Right kidney (tissue), 1 donor: ENCODE measurements around the gene FNIP1.
"Not testable (repeated sequence)": the region's sequence is repeated elsewhere in the genome, so short reads cannot be mapped to it uniquely, and the experiment has no call there.

Source experiments
- DNase-seq: peaks from one replicate; pipeline ENCODE4 v3.0.0-alpha.2; 2016

Gene FNIP1

DNA sequence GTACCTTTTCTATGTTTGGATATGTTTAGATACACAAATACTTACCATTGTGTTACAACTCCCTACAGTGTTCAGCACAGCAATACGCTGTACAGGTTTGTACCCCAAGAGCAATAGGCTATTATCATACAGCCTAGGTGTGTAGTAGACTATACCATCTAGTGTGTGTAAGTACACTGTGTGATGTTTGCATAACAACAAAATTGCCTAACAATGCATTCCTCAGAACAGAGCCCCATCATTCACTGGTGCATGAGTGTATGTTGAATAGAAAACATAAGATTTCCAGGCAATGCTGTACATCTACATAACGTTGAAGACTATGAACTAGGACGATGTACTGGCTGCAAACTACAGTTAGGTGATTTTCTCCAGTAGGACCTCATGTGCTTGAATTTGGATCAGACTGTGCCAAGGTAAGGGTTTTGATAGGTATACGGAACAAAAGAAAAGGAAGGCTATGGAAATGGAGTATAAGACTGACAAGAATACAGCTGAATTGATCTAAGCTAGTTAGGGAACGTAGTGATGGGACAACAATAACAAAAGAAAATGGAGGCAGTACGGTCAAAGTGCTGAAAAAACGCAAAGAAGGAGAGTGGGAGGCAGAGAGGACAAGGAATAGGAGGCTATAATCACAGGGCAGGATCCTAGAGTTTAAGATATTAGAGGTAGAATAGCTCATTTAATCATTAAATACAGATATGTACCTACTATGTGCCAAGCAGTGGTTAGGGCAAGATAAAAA is 46.9 kb downstream of the FNIP1 start:
- no peak for DNase-seq

DNA sequence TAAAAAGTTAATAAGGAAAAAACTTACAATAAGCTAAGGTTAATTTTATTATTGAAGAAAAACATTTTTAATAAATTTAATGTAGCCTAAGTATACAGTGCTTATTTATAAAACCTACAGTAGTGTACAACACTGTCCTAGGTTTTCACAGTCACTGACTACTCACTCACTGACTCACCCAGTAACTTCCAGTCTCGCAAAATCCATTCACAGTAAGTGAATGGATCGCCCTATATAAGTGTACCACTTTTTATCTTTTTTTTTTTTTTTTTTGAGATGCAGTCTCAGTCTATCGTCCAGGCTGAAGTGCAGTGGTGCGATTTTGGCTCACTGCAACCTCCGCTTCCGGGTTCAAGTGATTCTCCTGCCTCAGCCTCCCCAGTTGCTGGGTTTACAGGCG is 47.7 kb downstream of the FNIP1 start:
- DNase-seq = no peak

DNA sequence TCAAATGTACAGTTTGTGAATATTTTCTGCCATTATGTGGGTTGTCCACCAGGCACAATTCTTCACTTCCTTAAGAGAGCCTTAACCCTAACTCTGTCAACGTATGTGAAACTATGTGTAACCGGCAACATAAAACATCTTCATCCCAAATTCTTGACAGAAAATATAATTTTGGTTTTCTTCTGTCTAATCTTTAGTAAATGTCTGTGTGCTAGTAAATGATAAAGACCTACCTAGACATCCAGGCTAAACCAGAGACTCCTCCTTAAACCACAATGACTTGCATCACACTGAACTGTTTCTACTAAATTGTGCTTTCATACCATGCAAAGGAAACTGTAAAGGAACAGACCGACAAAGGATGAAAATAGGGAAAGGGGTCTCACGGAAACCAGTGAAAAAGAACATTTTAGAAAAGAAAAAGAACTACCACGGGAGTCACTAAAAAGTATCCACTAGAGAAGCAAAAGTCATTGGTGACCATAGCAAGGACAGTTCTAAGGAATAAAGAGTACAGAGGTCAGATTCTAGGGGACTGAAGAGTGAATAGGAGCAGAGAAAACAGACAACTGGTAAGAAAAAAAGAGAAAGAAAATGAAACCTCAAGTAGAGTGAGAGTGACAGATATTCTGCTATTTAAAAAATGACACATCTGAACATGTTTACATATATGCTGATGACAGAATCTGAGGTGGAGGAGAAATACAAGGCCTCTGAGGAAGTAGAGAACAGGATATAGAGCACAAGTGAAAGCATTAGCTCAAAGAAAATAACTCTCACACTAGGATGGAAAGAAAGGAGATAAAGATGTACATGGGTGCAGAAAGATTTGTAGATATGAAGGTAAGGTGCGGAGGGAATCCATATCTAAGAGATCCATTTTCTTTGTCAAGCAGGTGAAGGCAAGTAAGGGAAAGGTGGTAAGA is 49.4 kb downstream of the FNIP1 start:
- DNase-seq = no peak

DNA sequence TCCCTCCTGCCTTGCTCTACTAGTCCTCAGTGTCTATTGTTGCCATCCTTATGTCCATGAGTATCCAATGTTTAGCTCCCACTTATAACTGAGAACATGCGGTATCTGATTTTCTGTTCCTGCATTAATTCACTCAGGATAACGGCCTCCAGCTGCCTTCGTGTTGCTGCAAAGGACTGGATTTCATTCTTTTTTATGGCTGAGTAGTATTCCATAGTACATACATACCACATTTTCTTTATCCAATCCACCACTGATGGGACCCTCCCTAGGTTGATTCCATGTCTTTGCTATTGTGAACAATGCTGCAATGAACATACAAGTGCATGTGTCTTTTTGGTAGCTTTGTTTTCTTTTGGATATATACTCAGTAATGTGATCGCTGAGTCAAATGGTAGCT is 50.4 kb downstream of the FNIP1 start:
- DNase-seq = no peak

DNA sequence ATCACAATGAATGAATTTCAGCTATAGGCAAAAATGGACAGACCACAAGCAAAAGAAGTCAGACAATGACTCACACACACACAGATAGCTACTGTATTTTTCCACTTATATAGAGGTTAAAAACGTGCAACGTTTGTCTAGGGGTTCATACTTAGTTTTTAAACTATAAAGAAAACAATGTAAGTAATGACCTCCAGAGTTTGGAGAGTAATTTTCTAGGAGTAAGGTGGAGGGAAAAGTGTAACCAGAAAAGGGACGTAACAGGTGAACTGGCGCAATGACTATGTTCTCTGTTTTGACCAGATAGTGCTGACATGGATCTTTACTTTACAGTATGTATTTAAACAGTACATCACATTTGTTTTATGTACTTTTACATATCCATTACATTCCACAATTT is 51.1 kb downstream of the FNIP1 start:
- no peak for DNase-seq

DNA sequence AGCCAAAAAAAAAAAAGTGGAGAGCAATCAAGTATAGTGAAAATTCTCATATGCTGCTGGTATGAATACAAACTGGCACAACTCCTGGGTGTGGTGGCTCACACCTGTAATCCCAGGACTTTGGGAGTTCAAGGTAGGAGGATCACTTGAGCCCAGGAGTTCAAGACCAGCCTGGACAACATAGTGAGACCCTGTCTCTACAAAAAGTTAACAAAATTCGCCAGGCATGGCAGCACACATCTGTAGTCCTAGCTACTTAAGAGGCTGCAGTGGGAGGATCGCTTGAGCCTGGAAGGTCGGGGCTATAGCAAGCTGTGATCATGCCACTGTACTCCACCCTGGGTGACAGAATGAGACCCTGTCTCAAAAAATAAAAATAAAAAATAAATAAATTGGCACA is 51.7 kb downstream of the FNIP1 start:
- DNase-seq = no peak

DNA sequence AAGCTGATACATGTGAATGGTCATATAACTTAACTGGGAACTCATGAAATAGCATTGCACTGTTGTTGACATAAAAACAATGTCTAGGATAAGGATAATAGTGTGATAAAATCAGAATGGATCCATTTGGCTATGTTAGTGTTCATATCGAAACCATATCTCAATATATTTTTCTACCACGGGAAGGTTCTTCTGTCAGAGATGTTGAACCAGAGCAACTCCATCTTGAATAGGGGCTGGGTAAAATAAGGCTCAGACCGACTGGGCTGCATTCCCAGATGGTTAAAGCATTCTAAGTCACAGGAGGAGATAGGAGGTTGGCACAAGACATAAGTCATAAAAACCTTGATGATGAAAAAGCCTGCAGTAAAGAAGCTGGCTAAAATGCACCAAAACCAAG is 56.3 kb downstream of the FNIP1 start:
- DNase-seq = no peak

DNA sequence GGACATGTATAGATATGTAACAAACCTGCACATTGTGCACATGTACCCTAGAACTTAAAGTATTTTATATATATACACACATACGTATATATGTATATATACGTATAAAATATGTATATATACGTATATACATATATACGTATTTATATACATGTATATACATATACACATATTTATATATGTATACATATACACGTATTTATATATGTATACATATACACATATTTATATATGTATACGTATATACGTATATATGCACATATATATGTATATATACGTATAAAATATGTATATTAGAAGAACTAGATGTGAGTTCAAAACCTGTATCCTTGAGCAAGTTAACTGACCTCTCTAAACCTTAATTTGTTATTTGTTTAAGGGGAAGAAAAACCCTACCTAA is 61.4 kb downstream of the FNIP1 start:
- no peak for DNase-seq

DNA sequence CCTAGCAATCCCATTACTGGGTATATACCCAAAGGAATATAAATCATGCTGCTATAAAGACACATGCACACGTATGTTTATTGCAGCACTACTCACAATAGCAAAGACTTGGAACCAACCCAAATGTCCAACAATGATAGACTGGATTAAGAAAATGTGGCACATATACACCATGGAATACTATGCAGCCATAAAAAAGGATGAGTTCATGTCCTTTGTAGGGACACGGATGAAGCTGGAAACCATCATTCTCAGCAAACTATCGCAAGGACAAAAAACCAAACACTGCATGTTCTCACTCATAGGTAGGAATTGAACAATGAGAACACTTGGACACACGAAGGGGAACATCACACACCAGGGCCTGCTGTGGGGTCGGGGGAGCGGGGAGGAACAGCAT is 61.9 kb downstream of the FNIP1 start:
- not testable (repeated sequence) for DNase-seq

DNA sequence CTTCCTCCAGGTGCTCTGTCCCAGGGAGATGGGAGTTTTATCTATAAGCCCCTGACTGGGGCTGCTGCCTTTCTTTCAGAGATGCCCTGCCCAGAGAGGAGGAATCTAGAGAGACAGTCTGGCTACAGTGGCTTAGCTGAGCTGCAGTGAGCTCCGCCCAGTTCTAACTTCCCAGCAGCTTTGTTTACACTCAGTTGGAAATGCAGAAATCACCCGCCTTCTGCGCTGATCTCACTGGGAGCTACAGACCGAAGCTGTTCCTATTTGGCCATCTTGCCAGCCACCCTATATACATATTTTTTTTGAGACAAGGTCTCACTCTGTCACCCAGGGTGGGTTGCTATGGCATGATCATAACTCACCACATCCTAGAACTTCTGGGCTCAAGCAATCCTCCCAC is 67.5 kb downstream of the FNIP1 start:
- DNase-seq = not testable (repeated sequence)

DNA sequence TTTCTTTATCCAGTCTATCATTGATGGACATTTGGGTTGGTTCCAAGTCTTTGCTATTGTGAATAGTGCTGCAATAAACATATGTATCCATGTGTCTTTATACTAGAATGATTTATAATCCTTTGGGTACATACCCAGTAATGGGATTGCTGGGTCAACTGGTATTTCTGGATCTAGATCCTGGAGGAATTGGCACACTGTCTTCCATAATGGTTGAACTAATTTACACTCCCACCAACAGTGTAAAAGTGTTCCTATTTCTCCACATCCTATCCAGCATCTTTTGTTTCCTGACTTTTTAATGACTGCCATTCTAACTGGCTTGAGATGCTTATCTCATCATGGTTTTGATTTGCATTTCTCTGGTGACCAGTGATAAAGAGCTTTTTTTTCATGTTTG is 72.7 kb downstream of the FNIP1 start:
- not testable (repeated sequence) for DNase-seq

DNA sequence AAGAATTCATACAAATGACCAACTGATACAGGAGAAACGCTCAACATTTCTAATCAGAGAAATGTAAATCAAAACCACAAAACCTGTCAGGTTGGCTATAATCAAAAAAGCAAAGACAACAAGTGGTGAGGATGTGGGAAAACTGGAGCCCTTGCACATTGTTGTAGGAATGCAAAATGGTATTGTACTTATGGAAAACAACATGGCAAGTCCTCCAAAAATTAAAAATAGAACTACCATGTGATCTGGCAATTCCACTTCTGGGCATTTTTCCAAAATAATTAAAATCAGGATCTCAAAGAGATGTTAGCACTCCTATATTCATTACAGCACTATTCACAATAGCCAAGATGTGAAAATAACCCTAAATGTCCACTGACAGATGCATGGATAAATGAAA is 76.1 kb downstream of the FNIP1 start:
- no peak for DNase-seq

DNA sequence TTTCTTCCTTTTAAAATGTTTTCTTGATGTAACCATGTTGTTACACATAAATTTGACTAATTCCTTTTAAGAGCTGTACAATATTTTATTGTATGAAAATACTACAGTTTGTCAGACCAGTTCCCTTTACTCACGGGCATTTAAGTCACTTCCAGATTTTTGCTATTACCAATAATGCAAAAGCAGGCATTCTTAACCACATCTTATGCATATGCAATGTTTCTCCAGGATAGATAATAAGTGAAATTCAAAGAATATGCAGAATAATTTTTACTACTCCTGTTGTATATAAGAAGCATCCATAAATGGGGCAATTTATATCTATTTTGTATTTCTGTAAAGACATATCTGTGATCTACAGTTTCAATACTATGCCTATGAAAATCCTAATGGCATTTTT is 77.3 kb downstream of the FNIP1 start:
- no peak for DNase-seq

DNA sequence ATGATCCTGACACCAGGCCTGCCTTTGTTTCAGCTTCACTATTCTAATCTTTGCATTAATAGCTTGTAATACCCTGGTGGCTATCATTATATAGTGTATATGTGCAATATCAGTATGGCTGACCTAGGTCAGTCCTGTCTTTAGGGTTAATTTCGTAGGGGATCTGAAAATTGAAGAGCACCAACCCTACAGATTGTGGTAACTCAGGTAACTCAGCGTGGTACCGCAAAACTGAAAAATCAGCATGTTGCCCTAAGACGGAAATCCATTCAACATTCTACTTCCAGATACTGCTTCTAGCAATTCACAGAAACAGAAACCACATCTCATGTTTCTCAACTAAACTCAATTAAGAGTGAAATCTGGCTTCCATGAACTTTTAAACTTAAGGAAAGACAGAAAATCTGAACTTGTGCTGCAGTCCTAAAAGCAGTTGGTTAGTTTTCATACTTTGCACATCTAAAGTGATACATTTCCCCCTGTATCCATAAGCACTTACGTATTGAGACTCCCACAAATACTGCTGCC is 78.3 kb downstream of the FNIP1 start:
- DNase-seq = no peak

DNA sequence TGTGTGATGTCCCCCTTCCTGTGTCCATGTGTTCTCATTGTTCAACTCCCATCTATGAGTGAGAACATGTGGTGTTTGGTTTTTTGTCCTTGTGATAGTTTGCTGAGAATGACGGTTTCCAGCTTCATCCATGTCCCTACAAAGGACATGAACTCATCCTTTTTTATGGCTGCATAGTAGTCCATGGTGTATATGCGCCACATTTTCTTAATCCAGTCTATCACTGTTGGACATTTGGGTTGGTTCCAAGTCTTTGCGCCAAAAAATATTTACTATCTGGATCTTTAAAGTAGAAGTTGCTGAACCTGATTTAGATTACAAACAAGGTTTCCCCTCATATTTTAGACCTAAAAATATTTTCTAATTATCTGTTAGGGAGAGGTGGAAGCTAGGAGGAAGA is 79.7 kb downstream of the FNIP1 start:
- DNase-seq = not testable (repeated sequence)

DNA sequence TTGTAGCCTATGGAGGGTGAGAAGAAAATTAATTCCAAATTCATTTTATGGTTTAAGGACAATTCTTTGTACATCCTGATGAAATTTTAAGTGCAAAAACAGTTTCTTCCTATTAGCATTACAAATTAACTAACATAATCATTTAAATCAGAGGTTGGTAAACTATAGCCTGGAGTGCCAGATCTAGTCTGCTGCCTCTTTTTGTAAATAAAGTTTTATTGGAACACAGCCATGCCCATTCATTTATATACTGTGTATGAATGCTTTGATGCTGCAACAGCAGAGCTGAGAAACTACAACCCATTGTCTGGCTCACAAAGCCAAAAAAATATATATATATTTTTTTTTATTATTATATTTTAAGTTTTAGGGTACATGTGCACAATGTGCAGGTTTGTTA is 80.2 kb downstream of the FNIP1 start:
- DNase-seq = no peak

DNA sequence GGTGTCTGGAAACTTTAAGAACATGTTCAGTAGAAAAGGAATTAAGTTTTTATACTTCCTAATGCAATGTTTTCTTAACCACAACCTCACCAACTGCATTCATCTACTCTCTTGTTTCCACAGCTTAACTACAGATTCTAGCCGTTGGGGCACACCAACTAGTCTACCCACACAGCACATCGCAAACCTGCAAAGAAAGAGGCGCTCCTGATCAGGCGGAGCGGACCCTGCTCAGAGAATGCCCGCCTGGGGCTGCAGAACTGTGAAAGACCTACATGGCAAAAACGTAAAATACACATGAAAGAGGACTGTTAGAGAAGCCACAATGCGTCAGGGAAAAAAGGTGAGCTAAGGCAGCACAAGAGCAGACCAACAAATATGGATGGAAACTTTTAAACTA is 86.4 kb downstream of the FNIP1 start:
- DNase-seq = no peak

DNA sequence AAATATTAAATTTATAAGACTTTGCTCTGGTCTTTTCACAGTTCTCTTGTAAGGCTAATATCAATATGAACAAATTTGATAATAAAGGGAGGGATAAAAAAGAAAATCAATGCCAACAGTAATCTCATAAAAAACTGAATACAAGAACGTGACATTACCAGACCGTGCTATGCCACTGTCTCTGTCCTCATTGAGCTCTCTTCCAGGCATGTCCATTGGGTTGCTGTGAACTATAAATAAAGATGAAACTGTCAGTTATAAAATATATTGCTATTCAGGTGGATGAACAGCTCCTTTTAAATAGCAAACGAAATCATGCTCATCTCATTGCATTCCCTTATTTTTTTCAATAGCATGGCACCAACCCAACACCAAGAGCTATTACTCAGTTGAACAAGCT is 87.8 kb downstream of the FNIP1 start:
- no peak for DNase-seq

DNA sequence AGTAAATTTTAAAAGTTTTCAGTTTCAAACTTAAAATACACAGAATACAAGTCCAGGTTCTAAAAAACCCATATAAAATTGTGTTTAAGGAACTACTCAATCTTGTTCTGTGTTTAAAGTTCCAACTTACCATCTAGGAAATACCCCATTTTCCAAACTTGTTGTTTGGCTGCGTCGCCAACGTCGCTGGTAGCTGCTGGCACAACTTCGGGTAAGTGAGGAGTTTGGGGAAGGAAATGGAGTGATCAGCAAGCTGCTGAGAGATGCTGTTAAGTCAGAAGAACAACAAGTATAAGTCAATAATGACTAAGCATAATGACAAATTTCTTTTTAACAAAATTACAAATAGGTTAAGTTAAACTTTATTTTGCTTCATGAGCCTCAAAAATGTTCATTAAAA is 90.5 kb downstream of the FNIP1 start:
- DNase-seq = no peak

DNA sequence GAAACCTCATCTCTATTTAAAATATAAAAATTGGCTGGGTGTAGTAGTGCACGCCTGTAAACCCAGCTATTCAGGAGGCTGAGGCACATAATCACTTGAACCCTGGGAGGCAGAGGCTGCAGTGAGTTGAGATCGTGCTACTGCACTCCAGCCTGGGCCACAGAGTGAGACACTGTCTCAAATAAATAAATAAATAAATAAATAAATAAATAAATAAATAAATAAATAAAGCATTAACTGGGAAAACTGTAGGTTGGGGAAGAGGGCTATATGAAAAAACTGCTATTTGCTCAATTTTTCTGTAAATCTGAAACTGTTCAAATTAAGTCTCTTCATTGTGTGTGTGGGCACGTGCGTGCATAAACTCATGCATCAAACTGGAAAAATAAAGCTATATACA is 101.9 kb downstream of the FNIP1 start:
- DNase-seq = no peak

DNA sequence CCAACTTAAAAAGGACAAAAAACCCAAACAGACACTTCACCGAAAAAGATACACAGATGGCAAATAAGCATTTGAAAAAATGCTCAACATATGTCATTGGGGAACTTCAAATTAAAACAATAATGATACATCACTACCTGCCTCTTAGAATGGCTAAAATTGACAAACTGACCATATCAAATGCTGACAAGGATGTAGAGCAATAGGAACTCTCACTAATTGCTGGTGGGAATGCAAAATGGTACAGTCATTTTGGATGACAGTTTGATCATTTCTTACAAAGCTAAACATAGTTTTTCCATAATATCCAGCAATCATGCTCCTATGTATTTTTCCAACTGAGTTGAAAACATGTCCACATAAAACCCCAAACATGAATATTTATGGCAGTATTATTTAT is 102.9 kb downstream of the FNIP1 start:
- no peak for DNase-seq

DNA sequence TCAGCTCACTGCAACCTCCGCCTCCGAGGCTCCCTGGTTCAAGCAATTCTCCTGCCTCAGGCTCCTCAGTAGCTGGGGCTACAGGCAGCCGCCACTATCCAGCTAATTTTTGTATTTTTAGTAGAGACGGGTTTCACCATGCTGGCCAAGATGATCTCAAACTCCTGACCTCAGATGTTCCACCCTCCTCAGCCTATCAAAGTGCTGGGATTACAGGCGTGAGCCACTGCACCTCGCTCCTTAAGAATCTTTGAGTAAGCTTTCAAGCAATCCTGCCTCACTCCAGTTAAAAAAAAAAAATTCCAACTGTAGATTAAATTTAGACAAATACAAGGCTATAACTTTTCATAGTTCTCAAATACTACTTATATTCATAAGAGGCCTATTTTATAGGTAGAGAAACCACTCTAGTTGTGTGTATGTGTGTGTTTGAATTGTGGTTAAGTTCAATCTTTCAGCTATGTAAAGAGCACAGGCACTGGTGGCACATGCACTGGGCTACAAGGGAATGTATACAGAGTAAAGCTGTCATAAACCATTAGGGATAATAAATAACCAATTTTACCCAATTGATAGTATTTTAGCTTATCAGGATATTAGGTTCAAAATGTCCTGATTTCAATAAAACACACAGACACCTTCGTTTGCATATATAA is 111.2 kb downstream of the FNIP1 start:
- no peak for DNase-seq

DNA sequence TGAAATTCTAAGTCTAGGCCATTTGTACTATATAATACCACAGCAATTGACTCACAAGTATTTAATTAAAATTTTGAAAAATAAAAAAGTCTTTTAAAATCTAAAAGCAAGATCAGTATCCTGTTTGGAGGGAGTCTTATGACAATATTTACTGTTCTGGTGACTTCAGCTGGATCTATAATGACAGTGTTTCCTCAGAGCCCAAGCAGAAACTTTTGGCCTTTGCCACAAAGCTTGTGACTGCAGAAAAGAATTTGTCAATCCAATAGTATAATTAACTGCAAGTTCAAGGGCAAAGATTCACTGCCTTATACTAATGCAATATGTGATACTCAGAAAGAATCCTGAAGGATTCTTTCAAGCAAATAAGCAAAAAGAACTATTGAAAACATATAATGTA is 112.2 kb downstream of the FNIP1 start:
- no peak for DNase-seq
